Stimulated activated CD4-positive, alpha-beta T cell treated with anti-CD3 and anti-CD28 coated beads, Interleukin-12 subunit alpha, Interleukin-12 subunit beta, amount 100 ng/mL, for 4 hours (primary cell): Measurements from ENCODE around the gene SF1.
"Not testable (repeated sequence)": the region's sequence is repeated elsewhere in the genome, so short reads cannot be mapped to it uniquely, and the experiment has no call there.

Experiments used
- DNase-seq: peaks from one replicate; pipeline ENCODE4 v3.0.0-alpha.2; 2020

Gene SF1, protein sequence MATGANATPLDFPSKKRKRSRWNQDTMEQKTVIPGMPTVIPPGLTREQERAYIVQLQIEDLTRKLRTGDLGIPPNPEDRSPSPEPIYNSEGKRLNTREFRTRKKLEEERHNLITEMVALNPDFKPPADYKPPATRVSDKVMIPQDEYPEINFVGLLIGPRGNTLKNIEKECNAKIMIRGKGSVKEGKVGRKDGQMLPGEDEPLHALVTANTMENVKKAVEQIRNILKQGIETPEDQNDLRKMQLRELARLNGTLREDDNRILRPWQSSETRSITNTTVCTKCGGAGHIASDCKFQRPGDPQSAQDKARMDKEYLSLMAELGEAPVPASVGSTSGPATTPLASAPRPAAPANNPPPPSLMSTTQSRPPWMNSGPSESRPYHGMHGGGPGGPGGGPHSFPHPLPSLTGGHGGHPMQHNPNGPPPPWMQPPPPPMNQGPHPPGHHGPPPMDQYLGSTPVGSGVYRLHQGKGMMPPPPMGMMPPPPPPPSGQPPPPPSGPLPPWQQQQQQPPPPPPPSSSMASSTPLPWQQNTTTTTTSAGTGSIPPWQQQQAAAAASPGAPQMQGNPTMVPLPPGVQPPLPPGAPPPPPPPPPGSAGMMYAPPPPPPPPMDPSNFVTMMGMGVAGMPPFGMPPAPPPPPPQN

DNA sequence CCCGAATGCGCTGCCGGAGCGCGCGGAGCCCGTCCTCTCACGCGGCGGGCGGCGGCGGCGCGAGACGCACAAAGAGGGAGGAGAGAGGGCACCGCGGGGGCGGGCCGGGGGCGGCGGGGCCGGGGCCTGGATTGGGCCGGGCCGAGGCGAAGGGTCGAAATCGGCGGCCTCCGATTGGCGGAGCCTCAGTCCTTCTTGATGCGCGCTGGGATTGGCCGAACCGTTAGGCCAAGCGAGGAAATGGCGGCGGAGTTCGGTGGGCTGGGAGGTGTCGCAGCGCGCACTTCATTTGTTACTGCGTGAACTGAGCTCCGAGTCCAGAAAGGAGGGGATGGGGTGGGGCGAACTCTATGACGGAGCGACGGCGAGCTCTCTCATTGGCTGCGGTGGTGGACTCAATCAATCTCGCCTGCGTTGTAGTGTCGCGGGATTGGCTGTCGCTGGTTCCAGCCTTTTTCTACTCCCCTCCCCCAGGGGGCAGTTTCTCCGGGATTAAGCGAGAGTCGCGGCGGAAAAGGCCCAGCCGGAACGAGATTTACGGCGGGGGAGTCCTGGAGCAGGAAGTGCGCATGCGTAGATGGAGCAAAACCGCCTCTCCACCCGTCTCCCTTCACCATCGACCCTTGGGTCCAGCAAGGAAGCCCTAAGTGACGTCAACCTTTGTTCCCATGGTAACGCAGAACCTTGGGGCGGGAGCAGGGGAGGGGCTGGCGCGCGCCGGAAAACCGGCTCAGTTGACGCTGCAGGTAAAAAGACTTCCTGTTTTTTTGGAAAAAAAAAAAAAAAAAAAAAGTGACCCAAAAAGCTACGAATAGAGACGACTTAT, at the start of gene SF1:
TSS of gene SF1 (minus strand) at position 70 of the 826 bp plus-strand sequence. CDS start 150 bp downstream, outside the sequence.
- peak; percentile 96 for DNase-seq

DNA sequence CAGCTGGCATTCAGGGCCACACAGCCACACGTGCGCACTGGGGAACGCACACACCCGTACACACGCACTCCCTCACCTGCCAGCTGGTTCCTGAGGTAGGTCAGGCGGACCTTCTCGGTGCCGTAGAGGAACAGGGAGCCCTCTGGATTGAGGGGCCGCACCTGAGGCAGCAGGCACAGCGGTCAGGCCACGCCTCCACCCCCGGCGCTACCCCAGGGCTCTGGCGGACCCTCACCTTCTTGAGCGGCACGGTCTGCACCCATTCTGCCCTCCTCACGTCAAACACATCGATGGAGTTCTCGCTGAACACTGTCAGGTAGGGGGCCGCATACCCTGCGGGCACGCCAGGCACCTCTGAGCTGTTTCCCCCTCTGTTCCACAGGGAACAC, 49.1 kb upstream of the SF1 start:
- DNase-seq, result no peak

DNA sequence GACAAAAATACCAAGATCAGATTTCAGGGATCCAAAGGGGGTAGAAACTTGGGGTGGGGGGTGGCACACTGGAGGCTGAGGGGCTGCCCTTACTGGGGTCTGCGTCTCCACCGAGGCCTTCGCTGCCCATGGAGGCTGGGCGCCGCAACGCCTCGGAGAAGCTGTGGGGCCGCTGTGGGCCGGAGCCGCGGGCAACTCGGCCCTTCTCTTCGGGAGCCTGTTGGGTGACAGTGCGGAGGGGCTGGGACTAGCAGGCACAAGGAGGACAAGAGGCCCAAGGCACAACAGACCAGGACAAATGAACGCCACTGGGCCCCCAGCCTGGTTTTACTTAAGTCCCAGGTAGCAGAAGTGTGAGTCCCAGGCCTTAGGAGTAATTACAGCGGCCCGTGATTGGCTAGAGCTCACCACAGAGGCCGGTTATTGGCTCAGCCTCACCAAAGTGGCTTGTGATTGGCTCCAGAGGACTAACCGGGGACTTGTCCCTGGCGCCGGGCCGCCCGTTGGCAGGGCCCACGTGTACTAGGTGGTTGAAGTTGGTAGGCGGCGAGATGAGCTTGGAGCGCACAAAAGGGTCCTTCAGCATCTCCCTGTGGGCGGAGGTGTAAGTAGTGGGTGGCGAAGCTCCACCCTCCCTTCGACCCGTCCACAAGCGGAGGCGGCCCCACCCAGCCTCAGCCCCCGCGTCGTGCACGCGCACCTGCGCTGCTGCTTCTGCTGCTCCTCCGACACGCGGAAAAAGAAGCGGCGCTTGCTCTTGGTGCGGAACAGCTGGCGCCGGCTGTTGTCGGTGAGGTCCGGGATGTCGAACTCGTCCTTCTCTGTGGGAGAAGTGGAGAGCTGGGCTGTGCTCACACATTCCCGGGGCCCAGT, 48.5 kb upstream of the SF1 start:
- DNase-seq, result no peak

DNA sequence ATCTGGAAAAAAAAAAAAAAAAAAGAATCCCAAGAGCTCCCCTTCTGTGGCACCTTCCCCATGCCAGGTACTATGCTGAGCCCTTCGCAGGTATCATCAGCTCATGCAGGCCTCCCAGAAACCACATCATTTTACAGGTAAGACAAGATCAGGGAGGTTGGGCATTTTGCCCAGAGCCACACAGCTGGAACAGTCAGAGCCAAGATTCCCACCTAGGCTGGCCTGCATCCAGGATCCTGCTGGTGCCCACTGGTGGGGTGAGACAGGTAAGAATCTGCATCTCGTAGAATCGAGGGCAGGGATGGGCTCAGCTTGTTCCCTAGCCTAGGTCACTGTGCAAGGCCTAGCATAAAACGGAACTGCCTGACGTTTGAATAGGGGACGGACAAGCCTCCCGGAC, 47.7 kb upstream of the SF1 start:
- no peak for DNase-seq

DNA sequence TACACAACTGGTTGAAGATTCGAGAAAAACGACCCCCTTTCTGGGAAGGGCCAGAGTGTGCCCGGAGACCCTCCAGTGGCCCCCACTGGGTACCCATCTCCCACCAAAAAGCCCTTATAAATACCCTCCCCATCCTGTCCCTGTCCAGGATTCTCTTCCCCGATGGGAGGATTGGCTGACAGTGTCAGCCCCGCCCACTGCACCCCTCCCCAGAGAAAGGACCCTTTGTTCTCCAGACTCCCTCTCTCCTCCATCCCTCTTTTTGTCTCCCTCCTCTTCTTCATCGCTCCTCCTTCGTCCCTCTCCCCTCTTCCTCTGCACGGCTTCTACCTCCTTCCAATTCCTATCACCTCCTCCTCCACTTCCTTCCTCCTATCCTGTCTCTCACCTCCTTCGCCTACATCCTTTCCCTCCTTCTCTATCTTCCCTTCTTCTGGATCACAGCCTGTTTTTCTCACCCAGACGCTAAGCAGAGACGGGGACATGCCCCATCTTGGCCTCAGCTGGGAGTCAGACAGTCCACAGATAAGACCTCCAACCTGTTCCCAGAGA, 45.3 kb upstream of the SF1 start:
- DNase-seq, result no peak

DNA sequence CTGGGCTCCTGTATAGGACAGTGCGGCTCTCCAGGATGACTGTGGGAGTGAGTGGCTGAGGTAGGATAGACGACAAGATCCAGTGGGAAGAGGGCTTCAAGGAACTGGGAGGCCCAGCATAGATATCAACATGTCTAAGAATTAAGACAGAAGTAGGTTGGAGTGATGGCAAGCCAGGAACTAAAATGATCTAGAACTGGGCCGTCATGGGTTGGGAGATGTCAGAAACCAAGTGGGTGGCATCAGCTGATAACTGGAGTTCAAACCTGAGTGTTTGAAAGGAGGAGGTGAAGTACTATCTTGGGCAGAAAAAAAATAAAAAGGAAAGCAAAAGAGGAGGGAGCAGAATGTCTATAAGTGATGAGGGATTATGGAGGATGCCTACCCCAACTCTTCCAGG, 39.1 kb upstream of the SF1 start:
- no peak for DNase-seq

DNA sequence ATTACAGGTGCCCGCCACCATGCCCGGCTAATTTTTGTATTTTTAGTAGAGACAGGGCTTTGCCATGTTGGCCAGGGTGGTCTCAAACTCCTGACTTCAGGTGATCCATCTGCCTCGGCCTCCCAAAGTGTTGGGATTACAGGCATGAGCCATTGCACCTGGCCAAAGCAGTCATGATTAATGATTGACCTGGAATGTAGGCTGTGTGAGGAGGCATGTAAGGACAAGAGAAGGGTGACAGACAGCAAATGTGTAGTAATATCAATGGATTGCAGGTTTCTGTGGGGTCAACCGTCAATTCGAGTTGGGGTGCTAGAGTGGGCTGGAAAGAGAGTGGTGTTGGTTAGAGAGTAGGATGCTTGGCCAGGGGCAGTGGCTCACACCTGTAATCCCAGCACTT, 37.1 kb upstream of the SF1 start:
- not testable (repeated sequence) for DNase-seq

DNA sequence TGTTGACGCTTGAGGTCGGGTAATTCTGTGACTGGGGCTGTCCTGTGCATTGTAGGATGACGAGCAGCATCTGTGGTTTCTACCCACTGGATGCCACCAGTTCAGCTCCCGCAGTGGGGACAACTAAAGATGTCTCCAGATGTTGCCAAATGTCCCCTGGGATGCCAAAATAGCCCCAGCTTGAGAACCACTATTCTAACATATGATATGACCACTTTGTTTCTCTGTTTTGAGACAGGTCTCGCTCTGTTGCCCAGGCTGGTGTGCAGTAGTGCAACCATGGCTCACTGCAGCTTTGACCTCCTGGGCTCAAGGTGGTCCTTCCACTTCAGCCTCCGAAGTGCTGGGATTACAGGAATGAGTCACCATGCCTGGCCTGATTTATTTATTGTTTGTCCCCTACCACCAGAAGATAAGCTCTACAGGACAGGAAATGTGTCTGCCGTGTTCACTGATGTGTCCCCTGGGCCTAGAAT, 36.4 kb upstream of the SF1 start:
- DNase-seq, result no peak

DNA sequence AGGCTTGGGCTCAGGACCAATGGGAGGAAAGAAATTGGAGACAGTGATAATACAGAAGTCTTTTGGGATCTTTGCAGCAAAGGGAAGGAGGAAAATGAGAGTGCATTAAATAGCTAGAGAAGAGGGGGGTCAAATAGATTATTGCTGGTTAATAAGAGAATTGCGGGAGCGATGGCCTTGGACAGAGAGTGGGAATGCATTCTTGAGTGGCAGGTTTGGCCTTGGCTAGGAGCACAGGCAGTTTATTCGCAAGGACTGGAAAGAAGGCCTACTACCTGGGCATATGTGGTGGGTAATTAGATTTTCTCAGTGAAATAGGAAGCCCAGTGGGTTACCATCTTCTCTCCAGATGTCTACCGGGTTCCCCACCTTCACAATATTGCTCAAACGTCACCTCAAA, 35.5 kb upstream of the SF1 start:
- DNase-seq, result no peak

DNA sequence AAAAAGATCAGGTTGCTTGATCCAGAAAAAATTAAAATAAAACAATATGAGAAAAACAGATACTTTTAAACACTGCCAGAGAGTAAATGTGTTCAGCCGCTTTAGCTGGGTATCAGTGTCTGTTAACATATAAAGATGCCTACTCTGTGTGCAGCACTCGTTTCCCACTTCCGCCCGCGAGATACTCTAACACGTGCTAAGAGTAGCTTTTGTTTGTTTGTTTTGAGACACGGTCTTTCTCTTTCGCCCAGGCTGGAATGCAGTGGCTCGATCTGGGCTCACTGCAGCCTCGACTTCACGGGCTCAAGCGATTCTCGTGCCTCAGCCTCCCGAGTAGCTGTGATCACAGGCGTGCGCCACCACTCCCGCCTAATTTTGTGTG, 32.5 kb upstream of the SF1 start:
- peak; percentile 29 for DNase-seq

DNA sequence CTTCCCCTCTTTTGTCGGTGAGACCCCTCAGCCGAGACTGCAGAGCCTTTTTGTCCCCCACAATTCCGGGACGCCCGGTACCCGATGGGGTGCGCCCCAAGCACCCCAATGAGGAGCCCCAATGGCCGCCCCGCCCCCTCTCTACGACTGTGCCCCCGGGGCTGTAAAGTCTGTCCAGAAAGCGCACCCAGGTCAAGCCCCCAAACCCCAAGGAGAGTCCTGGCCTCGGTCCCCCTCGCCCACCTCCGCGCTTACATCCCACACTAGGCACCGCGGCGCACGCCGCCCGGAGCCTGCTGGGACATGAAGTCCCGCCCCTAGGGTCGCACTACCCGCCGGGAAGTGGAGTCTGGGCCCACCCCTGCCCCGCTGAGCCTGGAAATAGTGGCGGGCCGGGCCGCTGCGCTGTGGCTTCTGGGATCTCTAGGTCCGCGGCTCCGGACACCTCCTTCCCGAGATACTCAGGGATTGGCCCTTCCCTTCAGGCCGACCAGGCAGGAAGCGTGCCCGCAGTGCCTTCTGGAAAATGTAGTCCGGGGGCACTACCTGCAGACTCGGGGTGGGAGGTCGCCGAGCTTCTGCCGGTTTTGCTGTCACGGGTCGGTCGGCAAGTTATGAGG, 32.0 kb upstream of the SF1 start, which contains the start of gene MEN1:
TSS of gene MEN1 (minus strand) at position 281 of the 620 bp plus-strand sequence. CDS start 442 bp downstream, outside the sequence.
- peak; percentile 76 for DNase-seq

DNA sequence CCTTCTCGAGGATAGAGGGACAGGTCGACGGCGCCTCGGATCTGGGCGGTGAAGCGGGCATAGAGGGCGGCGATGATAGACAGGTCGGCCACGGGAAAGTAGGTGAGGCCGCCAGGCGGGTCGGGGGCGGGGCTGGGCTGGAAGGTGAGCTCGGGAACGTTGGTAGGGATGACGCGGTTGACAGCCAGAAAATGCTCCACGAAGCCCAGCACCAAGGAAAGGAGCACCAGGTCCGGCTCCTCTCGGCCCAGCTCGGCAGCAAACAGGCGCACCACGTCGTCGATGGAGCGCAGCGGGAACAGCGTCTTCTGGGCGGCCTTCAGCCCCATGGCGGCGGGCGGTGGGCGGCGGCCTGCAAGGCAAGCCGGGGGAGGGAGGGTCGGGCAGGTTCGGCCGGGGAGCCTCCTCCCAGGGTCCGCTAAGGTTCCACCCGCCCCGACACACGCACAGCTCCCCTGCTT, 31.5 kb upstream of the SF1 start:
- peak; percentile 26 for DNase-seq

DNA sequence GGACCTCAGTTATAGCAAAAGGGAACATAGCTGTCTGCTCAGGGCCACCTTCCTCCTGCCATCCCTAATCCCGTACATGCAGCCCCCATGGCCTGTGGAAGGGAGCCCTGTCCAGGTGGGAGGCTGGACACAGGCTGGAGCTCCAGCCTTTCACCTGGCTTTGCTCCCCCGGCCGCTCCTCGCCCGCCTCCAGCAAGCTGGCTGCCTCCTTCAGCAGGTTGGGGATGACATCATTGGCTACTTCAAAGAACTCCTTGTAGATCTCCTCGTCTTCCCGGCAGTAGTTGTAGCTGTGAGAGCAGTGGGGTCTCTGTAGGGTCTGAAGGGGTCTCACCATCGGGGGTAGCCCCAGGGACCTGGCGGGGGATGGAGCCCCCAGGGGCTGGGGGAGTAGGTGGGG, 27.1 kb upstream of the SF1 start:
- DNase-seq, result no peak

DNA sequence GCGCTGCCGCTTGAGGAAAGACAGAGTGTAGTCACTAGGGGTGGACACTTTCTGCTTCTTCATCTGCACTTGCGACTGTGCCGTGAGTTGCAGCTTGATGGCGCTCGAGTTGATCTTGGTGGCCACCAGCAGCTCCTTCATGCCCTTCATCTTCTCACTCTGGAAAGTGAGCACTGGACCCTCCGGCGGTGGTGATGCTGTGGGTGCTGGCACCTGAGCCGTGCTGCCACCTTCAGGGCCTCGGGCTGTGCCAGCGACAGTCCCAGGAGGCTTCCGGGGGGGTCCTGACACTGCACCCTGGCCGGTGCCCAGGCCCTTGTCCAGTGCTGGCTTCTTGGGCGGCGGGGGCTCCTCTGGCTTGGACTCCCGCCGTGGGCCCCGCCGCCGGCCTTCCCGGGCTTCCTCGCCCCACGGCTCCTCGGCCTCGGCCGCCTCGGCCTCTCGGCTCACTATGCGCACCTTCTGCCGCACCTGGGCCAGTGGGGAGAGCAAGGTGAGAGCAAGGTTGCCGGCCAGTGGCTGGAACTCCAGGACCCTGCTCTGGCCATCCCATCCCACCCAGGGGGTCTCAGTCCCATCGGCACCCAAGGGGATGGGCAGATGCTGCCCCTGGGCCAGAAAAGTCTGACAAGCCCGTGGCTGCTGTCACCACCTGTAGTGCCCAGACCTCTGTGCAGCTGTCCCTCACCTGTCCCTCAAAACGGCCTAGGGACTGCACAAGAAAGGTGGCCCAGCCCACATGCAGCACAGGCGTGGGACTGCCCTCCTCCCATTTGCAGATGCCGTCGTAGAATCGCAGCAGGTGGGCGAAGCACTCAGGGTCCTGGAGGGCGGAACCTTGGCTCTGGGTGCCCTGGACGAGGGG, 26.2 kb upstream of the SF1 start:
- no peak for DNase-seq

DNA sequence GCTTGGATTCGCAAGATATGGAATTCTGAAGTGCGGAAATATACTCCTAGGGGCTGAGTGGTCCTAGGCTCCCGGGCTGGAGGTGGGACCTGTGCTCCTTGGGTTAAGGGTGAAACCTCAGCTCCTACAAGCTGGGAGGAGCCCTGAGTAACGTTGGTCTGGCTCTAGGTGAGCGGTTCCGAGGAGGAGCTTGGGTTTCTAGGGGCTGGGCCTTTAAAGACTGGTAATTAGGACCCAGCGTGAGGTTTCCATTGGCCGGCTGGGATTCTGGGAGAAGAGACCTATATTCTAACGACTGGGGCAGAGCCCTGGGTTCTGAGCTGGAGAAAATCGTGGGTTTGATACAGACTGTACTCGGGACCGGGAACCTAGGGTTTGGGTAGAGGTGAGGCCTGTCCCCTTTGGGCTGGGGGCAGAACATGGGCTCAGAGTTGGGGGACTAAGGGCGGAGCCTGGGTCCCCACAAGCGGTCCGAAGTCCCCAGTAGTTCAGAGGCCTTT, 25.6 kb upstream of the SF1 start:
- no peak for DNase-seq

DNA sequence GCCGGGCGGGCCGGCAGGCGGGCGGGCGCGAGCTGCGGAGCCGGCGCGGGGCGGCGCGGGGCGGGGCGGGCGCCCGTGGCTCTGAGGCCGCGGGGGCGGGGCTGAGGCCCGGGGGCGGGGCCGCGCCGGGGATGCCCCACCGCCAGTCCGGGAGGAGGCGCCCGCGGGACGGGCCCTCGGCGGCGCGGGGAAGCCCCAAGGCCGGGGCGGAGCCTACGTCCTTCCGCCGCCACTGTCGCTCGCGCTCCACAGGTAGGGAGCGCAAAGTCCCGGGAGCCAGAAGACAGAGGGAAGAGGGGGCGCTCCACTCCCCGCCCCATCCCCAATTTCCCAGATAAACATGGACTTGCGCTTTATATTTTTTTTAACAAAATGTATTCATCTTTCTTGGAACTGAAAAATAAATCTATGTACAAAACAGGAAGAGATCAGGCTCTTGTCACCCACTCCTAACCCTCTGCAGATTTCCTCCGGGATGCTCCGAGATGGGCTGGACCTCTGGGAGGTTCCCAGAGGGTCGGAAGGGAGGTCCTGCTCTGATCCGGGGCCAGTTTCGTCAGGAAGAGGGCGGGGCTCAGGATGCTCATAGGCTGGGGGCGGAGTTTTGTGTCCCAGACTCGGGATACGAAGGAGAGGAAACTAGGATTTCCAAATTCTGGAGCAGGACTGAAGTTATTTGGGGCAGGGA, 25.0 kb upstream of the SF1 start, which contains the start of gene MAP4K2:
TSS of gene MAP4K2 (minus strand) at position 57 of the 688 bp plus-strand sequence. CDS start 65 bp downstream, outside the sequence.
- peak; percentile 87 for DNase-seq

DNA sequence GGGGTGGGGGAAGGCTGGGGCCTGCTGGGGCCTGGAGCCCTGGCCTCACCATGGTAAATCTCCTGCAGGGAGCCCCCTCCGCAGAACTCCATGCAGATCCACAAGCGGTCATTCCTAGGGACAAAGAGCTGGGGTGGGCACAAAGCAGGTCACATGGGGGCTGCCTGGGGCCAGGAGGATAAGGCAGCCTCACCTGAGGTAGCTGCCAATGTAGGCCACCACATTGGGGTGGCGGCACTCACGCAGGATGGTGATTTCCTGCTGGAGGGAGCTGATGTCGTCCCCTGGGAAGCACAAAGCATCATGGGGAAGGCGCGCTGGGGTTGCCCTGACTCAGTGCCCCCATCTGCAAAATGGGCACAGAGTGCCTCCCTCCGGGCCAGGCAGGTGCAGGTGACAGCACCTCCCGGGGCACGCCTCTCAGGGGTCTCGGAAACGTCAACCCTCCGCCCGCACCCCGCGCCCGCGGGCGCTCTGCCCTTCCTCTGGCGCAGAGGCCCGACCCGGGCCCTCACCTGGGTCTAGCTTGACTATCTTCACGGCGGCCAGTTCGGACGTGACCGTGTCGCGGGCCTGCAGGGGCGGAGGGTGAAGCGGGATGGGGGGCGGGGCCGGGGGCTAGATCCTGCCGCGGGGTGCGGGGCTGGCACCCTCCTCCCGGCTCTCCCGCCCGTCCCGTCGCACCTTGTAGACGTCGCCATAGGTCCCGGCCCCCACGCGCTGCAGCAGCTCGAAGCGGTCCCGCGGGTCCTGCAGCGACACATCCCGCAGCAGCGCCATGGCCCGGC, 24.2 kb upstream of the SF1 start:
- DNase-seq, result no peak

DNA sequence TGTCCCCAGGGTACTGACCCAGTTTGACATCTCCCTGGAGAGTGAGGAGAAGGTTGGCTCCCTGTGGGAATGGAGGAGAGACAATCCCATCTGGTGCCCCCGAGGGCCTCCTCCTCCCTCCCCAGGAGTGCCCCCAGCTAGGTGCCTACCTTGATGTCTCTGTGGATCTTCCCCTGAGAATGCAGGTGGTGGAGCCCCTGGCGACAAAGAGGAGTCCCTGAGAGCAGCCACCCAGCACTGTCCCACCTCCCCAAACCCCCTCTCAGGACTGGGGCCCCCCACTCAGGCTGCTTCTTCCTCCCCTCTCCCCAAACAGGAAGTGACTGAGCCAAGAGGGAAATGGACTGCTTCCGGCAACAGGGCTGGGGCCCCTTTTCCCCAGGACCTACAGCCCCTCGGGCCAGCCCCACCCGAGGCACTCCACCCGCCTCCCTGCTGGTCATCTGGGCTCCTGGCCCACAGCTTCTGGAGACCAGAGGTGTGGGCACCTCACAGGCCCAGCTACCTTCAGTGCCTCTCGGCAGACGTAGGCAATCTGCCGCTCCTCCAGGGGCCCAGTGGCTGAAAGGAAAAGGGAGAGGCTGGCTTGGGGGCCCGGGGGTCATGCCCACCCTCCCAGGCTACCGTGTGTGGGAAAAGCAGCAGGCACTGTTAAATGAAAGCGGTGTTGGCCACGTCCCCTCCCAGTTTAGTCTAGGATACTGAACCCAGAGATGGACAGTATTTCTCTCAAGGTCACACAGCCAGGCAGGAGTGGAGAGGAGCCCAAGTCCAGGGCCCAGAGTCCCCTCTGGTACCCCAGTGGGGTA, 23.4 kb upstream of the SF1 start:
- DNase-seq, result no peak
